Fibroblast of skin of right biceps (primary cell): ENCODE results near the gene TBX1.
"Not testable (repeated sequence)": the region's sequence is repeated elsewhere in the genome, so short reads cannot be mapped to it uniquely, and the experiment has no call there.

Experiments
- DNase-seq: peaks from one replicate; pipeline ENCODE4 v3.0.0-alpha.2; 2013

The TBX1 gene

GRCh38 chr22:19723232-19723982 lies 37.2 kb upstream of the TBX1 start, which contains the start of gene GP1BB:
Gene GP1BB (plus strand): TSS chr22:19723539. CDS start chr22:19723570, 31 bp downstream.
- DNase-seq: no peak

- no peak for DNase-seq
These were observed 36.4 kb upstream of the TBX1 start for GRCh38 chr22:19723983-19724827.

- DNase-seq: no peak
These were observed 35.5 kb upstream of the TBX1 start for GRCh38 chr22:19724927-19725661.

- DNase-seq: not testable (repeated sequence)
These were observed 34.4 kb upstream of the TBX1 start for GRCh38 chr22:19726064-19726788.

GRCh38 chr22:19727310-19728150 lies 33.0 kb upstream of the TBX1 start:
- DNase-seq: no peak

- no peak for DNase-seq
These were observed 32.3 kb upstream of the TBX1 start for GRCh38 chr22:19728271-19728670.

- no peak for DNase-seq
These were observed 31.7 kb upstream of the TBX1 start for GRCh38 chr22:19728836-19729235.

GRCh38 chr22:19729507-19729906 lies 31.1 kb upstream of the TBX1 start:
- no peak for DNase-seq

GRCh38 chr22:19730198-19730597 lies 30.4 kb upstream of the TBX1 start:
- DNase-seq: no peak

GRCh38 chr22:19730655-19731360 lies 29.8 kb upstream of the TBX1 start:
- peak; percentile 66 for DNase-seq

GRCh38 chr22:19731361-19732135 lies 29.0 kb upstream of the TBX1 start:
- DNase-seq: no peak

- no peak for DNase-seq
These were observed 28.0 kb upstream of the TBX1 start for GRCh38 chr22:19732403-19733113.

GRCh38 chr22:19733755-19734154 lies 26.8 kb upstream of the TBX1 start:
- no peak for DNase-seq

- no peak for DNase-seq
These were observed 26.4 kb upstream of the TBX1 start for GRCh38 chr22:19734163-19734562.

- DNase-seq: no peak
These were observed 25.7 kb upstream of the TBX1 start for GRCh38 chr22:19734837-19735382.

- DNase-seq: no peak
These were observed 24.7 kb upstream of the TBX1 start for GRCh38 chr22:19735665-19736510.

GRCh38 chr22:19737846-19738663 lies 22.5 kb upstream of the TBX1 start:
- DNase-seq: no peak
